ACHN (cell line): ENCODE data around the gene ZNF385A.

Source experiments
- DNase-seq: peaks from one replicate; pipeline ENCODE4 v3.0.0-alpha.2; 2015
- in situ Hi-C: cut with HindIII; loops from 2 replicates; pipeline ENCODE4 v1.10.0; 2017; ENCODE audit warnings: low sequenced_read_pairs, low pct_ligation_motif_present, low pct_unique_long_range_greater_than_20kb

Gene ZNF385A, protein sequence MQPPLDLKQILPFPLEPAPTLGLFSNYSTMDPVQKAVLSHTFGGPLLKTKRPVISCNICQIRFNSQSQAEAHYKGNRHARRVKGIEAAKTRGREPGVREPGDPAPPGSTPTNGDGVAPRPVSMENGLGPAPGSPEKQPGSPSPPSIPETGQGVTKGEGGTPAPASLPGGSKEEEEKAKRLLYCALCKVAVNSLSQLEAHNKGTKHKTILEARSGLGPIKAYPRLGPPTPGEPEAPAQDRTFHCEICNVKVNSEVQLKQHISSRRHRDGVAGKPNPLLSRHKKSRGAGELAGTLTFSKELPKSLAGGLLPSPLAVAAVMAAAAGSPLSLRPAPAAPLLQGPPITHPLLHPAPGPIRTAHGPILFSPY

GRCh38 chr12:54384591-54385041 is at the start of gene ZNF385A:
ZNF385A (minus strand) TSS chr12:54384733; CDS start chr12:54384514, 219 bp downstream.
- in situ Hi-C loops, result no loop called here
- DNase-seq, result no peak

GRCh38 chr12:54432815-54433164 is 48.3 kb upstream of the ZNF385A start:
- in situ Hi-C loops, result no loop called here
- DNase-seq, result no peak

DNA sequence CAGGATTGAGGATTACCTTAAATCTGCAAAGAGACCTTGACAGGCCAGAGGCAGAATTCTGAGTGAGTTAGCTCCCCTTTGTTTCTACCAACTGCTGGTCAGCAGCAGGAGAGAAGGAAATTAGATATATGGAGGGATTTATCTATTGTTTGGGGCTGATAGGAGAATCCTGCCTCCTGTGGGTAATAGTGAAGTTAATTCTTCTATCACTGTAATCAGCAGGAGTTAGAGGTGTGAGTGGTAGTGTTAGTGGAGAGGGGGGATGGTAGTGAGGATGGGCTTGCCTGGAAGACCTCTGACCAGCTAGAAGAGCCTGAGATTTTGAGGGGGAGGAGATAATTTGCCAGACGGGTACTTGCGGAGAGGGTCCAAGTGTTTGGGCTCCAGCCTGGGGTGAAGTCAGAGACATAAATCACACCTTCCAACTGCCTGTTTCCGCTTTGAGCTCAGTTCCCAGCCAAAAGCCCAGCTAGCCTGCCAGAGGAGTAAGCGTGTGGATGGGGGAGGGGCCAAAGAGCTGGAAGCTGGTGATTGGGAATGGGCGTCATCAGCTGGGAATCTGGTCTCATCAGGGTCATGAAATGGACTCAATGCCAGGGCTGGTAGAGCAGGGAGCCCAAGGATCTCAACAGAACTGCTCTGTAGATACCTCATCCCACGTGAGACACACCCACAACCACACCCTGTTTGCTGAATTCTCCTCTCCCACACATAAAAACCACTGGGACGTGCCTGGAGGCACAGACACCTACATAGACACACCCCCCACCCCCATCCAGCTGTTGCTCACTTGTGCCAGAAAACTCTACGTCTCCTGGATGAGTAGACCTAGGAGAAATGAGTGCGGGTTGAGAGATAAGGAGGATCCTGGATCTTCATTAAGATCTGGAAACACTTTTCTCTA is 47.6 kb upstream of the ZNF385A start:
- no peak for DNase-seq
- in situ Hi-C loops, result no loop called here

GRCh38 chr12:54430471-54431069 is 46.0 kb upstream of the ZNF385A start:
- DNase-seq, result no peak
- in situ Hi-C loops, result no loop called here

- in situ Hi-C loops, result no loop called here
- DNase-seq, result no peak
Observed at GRCh38 chr12:54429014-54429471, 44.5 kb upstream of the ZNF385A start.

DNA sequence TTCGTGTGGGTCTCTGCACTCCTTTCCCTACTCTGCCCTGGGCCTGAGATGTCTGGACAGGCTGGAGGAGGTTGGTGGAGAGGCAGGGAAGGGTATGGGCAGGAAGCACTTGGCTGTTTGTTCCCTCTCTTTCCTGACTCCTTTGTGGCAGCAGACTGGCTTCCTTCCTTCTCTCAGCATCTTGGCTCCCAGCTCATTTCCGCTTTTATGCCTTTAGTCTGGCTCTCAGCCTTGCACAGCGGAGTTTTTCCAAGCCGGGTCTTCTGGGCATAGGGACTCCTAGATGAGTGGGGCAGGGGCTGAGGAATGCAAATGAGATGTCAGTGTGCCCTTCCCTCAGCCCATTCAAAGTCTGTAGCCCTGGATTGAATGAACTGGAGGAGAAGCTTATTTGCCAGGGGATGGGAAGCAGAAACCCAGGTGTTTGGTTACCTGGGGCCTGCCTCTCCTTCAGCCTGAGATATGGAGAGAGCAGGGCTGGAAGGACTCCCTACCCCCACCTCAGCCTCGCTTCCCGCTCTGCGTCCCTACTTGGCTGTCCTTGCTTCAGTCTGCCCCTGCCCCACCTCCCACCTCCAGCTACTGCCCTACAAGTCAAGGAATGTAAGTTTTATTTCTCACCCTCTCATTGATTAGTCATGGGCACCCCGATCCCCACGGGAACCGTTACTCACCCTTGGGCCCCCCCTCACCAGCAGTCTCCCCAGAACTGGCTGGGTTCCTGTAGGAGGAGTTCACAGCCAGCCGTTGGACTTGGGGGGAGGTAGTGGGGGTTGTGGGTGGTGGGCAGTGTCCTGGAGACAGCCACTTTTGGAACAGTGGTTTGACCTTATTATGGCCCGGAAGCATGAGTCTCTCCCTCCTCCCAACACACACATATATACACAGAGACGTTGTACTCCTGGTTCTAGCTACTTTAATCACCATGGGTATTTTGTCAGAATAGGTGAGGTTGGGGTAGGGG is 43.8 kb upstream of the ZNF385A start:
- in situ Hi-C loops, result no loop called here
- no peak for DNase-seq

- DNase-seq, result no peak
- in situ Hi-C loops, result no loop called here
Observed at GRCh38 chr12:54427106-54427505, 42.6 kb upstream of the ZNF385A start.

DNA sequence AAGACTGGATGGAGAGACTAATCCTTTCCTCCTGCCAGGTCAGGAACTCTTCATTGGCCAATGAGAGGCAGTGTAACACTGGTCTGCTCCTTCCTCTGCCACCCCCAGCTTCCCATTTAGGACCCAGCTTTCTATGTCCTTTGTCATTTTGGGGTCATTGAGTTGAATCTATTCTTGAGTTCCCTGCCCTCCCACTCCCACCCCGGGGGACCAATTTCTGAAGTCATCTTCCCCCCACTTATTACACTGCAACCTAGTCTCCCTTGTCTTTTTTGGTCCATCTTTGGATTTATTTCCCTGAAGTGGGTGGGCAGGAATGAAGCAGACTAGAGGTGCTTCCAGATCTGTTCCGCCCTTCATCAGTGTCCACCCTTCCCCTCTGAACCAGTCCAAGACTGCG is 42.2 kb upstream of the ZNF385A start:
- in situ Hi-C loops, result no loop called here

GRCh38 chr12:54425702-54426101 is 41.2 kb upstream of the ZNF385A start:
- in situ Hi-C loops, result no loop called here
- DNase-seq, result no peak

More for the DNA sequence above, 42.2 kb upstream of the ZNF385A start:
- no peak for DNase-seq

GRCh38 chr12:54424224-54424623 is 39.7 kb upstream of the ZNF385A start:
- in situ Hi-C loops, result no loop called here
- DNase-seq, result no peak

DNA sequence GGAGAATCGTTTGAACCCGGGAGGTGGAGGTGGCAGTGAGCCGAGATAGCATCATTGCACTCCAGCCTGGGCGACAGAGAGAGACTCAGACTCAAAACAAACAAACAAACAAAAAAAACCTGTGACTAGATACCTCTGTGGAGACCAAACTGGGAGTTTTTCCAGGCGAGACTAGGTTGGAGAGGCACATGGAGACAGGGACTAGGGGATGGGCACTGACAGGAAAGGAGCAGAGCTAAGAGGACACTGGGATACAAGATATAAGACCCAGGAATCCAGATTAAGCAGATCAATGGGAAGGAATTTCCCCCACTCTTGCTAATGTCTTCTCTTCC is 39.2 kb upstream of the ZNF385A start:
- in situ Hi-C loops, result no loop called here
- no peak for DNase-seq

- no peak for DNase-seq
- in situ Hi-C loops, result no loop called here
Observed at GRCh38 chr12:54421879-54422250, 37.3 kb upstream of the ZNF385A start.

GRCh38 chr12:54421175-54421878 is 36.8 kb upstream of the ZNF385A start:
- in situ Hi-C loops, result no loop called here
- no peak for DNase-seq

DNA sequence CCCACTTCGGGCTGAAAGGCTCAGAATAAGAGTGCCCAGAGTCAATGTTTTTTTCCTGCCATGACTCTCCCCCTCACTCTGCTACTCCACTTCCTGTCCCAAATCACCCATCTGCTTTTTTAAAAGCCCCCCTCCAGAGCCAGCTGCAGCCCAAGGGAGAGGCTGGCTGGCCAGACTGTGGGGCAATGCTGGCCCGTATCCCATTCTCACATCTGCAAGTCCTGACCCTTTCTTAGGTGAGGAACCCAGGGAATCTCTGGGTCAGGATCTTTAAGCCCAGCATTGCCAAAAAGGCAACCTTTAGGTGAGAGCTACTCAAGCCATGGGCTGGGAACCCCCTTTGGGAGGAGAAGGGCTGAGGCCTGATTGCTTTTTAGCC is 36.2 kb upstream of the ZNF385A start:
- no peak for DNase-seq
- in situ Hi-C loops, result no loop called here

GRCh38 chr12:54419088-54419887 is 34.8 kb upstream of the ZNF385A start, which contains the start of gene ITGA5:
ITGA5 (minus strand) TSS chr12:54419266; CDS start chr12:54419198, 68 bp downstream.
- DNase-seq, result peak; percentile 87
- in situ Hi-C loops, result no loop called here

DNA sequence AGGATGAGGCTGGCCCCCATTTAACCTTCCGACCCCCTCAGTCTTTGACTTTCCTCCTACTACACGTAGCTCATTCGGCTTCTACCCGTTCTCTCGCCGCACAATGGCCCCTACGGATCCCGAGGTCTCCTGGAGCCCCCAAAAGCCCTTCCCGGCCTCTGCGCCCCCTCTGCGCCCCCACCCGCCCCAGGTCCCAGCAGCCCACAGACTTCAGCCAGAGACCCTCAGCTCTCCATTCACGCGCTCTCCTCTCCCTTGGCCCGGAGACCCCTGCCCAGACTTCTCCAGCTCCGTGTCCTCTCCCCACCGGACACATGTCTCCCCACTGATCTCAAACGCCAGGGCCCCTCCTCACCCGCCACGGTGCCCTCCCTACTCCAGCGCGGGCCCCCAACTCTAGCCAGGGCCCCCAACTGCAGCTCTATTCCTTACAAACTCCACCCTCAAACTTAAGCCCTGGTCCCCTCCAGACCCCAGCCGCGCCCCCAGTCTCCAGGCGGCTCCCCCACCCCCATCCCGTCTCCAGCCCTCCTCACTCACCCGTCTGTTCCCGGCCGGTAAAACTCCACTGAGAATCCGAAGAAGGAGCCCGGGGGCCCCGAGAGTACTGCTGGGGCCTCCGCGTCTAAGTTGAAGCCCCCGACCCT is 34.0 kb upstream of the ZNF385A start:
- no peak for DNase-seq
- in situ Hi-C loops, result no loop called here
